Stimulated activated CD4-positive, alpha-beta T cell treated with anti-CD3 and anti-CD28 coated beads, TNF-alpha, amount 100 ng/mL, for 48 hours (primary cell): ENCODE results near the gene FCAMR.

Experiments
- DNase-seq, 3 donors: peaks; one replicate each; pipeline ENCODE4 v3.0.0-alpha.2; 2020; ENCODE audit warnings: low read depth in 3 of 3

Gene FCAMR

DNA sequence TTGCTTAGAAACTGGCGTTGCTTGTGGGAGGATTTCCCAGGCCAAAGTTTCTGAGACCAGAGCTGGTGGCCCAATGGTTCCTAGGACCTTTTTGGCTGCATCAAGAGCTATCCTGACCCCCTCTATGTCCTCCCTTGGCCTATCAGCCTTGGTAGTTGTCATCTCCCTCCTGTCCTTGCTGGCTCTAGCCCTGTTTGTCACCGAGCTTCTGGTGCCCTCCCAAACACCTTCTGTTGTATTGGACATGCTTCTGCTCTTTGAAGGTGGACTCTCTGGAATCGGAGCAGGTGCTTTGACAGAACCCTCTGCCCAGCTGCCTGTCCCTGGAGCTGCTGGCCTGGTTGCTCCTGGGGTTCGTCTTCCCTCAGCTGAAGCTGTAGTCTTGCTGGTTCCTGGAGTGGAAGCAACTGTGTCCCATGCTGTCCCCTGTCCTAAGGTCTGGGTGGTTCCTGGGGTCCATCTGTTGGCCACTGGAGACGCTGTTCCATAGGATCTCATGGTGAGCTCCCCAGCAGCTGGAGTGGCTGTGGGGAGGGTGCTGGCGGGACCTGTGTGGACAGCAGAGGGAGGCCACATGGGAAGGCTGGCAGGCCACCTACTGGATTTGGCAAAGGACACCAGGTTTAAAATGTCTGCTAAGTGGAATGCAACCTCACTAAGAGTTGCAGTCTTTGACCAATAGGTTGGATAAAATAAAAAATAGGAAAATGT lies 9.4 kb downstream of the FCAMR start:
- DNase-seq, result no peak

- DNase-seq, result no peak
Observed at GRCh38 chr1:206958144-206958543, 12.1 kb downstream of the FCAMR start.

- DNase-seq, result no peak
Observed at GRCh38 chr1:206957639-206958038, 12.6 kb downstream of the FCAMR start.

DNA sequence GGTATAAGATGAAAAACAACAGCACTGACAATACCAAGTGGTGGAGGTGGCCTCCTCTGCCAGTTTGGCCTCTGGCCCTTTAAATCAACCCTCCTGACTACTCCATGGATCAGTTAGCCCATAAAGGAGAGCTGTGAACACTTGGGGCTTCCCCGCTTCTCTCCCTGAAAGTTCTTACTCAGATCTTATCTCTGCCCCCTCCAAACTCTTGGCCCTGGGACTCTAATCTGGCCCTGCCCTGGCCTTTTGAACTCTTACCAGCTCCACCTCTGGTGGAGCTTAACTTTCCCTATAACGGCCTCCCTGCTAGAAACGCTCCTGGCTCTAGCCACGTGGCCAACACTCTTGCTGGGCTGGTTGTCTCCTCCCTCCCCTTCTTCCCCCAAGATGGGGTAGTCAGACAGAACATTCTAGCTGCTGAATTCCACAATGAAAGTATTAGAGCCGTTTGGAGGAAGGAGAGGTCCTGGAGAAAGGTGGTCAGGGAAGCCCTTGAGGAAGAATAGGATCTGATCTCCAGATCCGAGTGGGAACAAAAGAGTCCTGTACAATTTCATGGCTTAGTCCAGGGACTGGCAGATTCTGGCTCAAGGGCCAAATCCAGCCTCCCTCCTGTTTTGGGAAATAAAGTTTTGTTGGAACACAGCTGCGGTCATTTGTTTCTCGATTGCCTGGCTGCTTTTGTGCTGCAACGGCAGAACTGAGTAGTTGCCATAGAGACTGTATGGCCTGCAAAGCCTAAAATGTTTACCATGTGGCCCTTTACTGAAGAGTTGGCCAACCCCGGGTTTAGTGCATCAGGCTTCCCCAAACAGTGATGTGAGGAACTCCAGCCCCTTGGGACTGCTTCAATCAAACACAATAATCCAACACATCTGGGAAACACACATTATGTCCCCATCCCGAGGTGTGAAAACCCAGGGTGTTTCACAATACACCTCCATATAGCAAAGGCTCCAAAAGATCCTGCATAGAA lies 14.5 kb downstream of the FCAMR start:
- DNase-seq, result no peak

DNA sequence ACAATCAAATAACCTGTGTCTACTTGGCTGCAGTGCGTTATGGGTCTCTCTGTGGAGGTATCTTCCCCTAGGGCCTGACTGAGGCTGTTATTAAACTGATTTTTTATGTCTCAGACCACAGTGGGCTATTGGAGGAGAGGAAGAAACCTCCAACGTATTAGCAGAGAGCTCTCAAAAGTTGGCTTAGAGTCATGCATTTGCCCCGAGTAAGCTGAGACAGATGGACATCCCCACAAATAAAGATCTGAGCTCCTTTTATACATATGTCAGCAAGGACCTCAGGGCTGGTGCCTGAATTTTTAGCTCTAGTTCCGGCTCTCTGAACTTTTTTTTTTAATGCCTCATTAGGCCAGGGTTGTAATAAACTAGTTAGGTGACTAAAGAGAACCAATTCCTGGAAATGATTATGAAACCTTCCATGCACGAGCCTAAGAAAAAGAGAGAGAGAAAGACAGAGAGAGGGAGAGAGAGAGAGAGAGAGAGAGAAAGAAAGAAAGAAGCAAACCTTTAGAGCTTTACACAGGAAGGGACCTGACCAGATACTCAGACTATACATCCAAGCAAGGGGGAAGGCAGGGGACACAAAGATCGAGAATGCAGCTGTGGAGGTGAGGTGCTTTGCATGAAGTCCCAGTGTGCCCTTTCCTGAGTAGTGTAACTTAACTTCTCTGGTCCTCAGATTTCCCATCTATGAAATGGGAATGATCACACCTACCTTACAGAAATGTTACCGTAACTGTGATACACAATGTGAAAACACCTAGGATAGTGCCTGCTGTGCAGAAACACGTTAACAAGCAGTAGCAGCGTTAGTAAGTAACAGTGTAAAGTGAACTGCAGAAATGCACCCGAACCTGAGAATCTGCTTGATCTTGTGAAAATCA lies 15.6 kb downstream of the FCAMR start:
- no peak for DNase-seq

DNA sequence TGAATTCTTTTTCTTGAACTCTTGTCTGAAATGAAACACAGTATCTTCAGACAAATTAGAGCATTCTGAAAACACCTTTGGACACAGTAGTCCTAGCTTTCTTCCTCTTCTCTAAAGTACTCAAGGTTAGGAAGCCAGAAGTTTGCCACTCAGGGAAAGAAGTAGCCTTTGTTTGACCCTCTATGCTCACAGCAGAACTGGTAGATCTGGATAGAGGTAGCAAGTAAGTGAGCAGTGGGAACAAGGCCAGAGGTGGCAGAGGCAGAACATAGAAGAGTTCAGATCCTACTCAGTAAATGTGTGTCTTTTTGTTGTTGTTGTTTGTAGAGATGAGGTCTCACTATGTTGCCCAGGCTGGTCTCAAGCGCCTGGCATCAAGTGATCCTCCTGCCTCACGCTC lies 16.6 kb downstream of the FCAMR start:
- no peak for DNase-seq

DNA sequence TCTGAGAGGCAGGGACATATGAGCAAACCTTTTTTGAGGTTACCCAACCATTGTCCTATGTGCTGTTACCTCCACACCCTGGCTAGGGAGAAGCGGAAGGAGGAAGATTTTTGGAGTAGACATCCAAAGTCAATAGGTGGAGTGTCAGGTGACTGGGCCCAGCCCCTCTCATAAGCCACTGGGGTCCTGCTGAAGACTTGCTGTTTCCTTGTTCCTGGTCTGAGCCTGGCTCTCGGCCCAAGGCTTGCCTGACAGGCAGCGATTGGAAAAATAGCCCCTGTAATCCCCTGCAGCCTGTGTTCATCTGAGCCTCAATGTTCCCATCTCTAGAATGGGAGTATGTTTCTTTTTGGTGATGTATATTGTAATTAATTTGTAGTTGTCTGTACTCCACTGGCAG lies 17.1 kb downstream of the FCAMR start:
- DNase-seq, result no peak

DNA sequence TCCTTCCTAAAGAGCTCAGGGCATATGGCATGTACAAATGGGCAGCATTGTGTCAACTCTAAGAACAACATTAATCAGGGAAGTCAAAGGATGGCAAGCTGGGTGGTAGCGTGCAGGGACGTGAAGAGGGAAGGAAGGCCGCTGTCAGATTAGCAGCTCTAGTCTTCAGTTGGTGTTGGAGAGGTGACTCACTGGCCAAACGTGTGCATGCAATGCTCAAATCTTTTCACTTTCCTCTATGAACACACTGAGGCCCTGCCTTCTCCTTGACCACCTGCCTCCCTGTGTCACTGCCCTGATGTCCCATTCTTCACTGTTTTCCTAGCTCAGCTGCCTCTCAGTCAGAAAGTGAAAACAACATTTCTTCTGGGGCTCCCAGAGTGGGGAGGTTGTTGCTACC lies 18.1 kb downstream of the FCAMR start:
- no peak for DNase-seq

GRCh38 chr1:206951318-206952100 lies 18.8 kb downstream of the FCAMR start:
- DNase-seq, result no peak

- no peak for DNase-seq
Observed at GRCh38 chr1:206949641-206950040, 20.6 kb downstream of the FCAMR start.

- DNase-seq, result no peak
Observed at GRCh38 chr1:206949208-206949607, 21.1 kb downstream of the FCAMR start.

GRCh38 chr1:206947255-206947654 lies 23.0 kb downstream of the FCAMR start:
- no peak for DNase-seq

DNA sequence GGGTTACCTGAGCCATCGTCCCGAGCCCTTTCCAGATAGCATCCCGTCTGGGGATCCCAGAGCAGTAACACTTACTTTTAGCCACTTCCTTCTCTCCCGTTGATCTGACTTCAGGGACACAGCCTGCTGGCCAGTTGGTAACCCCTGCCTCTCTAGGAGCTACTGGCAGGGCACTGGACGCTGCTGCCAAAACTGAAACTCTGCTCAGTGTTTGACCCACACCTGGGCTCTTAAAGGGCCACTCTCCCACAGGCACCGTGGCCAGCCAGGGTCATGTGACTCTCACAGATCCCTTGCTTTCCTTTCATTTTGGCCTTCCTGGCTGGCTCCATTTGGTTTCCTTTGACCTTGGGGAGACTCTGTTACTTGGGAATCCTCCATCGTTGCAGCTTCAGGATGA lies 24.0 kb downstream of the FCAMR start, which contains the start of gene PIGR:
PIGR (minus strand) TSS at position 206 of the 400 bp plus-strand sequence. CDS start 5,935 bp downstream, outside the sequence.
- no peak for DNase-seq

- no peak for DNase-seq
Observed at GRCh38 chr1:206945779-206946178, 24.5 kb downstream of the FCAMR start.

DNA sequence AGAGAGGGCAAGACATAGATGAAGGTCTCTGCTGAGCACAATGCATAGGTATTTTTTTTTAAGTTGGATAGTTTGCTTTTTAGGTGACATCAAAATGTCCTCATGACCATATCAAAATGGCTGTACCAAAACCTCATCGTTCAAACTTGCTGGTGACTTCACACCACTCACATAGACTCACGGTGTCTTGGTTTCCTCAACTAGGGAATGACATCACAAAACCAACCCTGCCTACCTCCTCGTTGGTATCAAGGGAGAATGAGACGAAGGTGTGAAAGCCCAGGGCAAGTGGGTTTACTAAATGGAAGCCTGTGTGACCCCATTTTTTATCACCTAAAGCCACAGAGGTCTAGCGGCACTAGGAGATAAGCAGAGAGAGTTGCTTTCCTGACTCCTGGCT lies 25.6 kb downstream of the FCAMR start:
- DNase-seq, result no peak

GRCh38 chr1:206941766-206942418 lies 28.4 kb downstream of the FCAMR start:
- DNase-seq, result no peak

- DNase-seq, result no peak
Observed at GRCh38 chr1:206940588-206940936, 29.7 kb downstream of the FCAMR start.

GRCh38 chr1:206939841-206940587 lies 30.2 kb downstream of the FCAMR start:
- no peak for DNase-seq

DNA sequence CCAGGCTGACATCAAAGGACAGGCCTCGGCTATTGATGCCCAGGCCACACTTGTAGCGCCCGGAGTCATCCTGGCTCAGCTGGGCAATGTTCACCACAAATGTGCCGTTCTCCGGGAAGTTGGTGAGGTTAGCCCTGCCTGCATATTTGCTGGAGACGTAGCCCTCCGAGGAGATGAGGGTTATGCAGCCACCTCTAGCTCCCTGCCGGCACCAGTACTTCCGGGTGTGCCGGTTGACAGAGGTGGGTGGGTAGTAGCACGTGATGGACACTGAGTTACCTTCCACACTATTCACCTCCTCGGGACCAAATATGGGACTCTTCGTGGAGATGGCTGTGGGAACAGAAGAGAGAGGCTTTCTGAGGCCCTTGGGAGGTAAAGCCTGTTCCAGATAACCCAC lies 31.1 kb downstream of the FCAMR start:
- DNase-seq, result no peak

GRCh38 chr1:206937425-206937824 lies 32.8 kb downstream of the FCAMR start:
- no peak for DNase-seq
